ENCODE results near the gene RIN3.

Gene RIN3

GRCh38 chr14:92469515-92469914 lies 44.1 kb upstream of the RIN3 start:
- H3K4me3 ChIP-seq (ENCODE audit: low read depth, low read length): no peak overlapping the region
- DNase-seq (ENCODE audit: low read depth, low spot score): no peak
- in situ Hi-C loops (cut with HindIII; ENCODE audit: low sequenced_read_pairs): no loop called here
- TF ChIP-seq, protein P1, sequence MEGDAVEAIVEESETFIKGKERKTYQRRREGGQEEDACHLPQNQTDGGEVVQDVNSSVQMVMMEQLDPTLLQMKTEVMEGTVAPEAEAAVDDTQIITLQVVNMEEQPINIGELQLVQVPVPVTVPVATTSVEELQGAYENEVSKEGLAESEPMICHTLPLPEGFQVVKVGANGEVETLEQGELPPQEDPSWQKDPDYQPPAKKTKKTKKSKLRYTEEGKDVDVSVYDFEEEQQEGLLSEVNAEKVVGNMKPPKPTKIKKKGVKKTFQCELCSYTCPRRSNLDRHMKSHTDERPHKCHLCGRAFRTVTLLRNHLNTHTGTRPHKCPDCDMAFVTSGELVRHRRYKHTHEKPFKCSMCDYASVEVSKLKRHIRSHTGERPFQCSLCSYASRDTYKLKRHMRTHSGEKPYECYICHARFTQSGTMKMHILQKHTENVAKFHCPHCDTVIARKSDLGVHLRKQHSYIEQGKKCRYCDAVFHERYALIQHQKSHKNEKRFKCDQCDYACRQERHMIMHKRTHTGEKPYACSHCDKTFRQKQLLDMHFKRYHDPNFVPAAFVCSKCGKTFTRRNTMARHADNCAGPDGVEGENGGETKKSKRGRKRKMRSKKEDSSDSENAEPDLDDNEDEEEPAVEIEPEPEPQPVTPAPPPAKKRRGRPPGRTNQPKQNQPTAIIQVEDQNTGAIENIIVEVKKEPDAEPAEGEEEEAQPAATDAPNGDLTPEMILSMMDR (IDR thresholded peaks at IDR 0.05; ENCODE audit: low read depth, low read length): no peak

DNA sequence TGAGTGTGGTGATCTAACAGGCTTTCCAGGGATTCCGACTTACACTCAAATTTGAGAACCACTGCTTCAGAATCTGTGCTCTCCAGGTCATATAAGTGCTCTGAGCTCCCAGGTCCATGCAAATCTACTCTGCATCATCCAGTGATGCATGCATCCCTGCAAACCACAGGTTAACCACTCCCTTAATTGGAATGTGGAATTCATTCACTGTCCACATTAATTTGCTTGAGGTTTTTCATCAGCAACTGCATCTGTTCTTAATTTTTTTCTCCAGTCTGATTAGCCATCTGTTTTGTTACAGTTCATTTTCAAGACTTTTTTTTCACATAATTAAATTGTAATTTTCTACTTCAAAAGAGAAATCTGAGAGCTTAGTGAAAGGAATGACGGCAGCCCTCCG lies 43.4 kb upstream of the RIN3 start:
- no peak overlapping the region for H3K4me3 ChIP-seq (ENCODE audit: low read depth, low read length)
- in situ Hi-C loops (cut with HindIII; ENCODE audit: low sequenced_read_pairs): no loop called here
- TF ChIP-seq, protein P1 (IDR thresholded peaks at IDR 0.05; ENCODE audit: low read depth, low read length): no peak
- DNase-seq (ENCODE audit: low read depth, low spot score): peak; percentile 65

GRCh38 chr14:92470811-92471210 lies 42.8 kb upstream of the RIN3 start:
- no peak for DNase-seq (ENCODE audit: low read depth, low spot score)
- in situ Hi-C loops (cut with HindIII; ENCODE audit: low sequenced_read_pairs): no loop called here
- no peak overlapping the region for H3K4me3 ChIP-seq (ENCODE audit: low read depth, low read length)
- TF ChIP-seq, protein P1 (IDR thresholded peaks at IDR 0.05; ENCODE audit: low read depth, low read length): no peak

GRCh38 chr14:92471919-92472318 lies 41.7 kb upstream of the RIN3 start:
- in situ Hi-C loops (cut with HindIII; ENCODE audit: low sequenced_read_pairs): no loop called here
- peak; percentile 88 for DNase-seq (ENCODE audit: low read depth, low spot score)

GRCh38 chr14:92472860-92473259 lies 40.7 kb upstream of the RIN3 start:
- no peak overlapping the region for H3K4me3 ChIP-seq (ENCODE audit: low read depth, low read length)
- no peak for DNase-seq (ENCODE audit: low read depth, low spot score)
- in situ Hi-C loops (cut with HindIII; ENCODE audit: low sequenced_read_pairs): no loop called here
- TF ChIP-seq, protein P1 (IDR thresholded peaks at IDR 0.05; ENCODE audit: low read depth, low read length): no peak

More at GRCh38 chr14:92471919-92472318, 41.7 kb upstream of the RIN3 start:
- TF ChIP-seq, protein P1 (IDR thresholded peaks at IDR 0.05; ENCODE audit: low read depth, low read length): no peak
- no peak overlapping the region for H3K4me3 ChIP-seq (ENCODE audit: low read depth, low read length)

DNA sequence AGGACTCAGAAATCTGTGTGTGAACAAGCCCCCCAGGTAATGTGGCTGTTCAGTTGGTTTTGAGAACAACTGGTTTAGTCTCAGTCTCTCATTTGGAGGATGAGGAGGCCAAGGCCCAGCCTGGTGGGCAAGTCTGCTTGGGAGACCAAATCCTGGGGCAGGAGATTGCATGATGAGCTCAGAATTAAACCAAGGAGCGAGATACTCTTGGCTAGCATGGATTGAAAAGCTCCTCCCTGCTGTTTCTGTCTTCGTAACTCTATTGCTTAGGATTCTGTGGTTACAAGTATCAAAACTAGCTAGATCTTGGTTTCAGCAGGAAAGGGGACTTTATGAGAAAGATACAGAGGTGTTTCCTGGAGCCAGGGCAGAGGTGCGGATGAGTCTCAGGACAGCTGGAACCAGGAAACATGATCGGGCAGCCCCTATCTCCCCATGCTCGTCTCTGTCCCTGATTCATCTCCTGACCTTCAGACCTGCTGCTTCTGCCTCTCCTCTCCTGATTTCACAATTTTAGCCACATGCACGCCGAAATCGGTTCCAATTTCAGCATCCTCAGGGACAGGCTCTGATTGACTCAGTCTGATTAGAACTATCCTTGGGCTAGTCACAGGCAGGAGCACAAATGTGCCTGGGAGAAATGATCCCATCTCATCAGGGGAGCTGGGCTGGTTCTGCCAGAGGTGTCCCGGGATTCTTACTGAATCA lies 40.2 kb upstream of the RIN3 start:
- DNase-seq (ENCODE audit: low read depth, low spot score): peak; percentile 44
- TF ChIP-seq, protein P1 (IDR thresholded peaks at IDR 0.05; ENCODE audit: low read depth, low read length): no peak
- H3K4me3 ChIP-seq (ENCODE audit: low read depth, low read length): no peak overlapping the region
- in situ Hi-C loops (cut with HindIII; ENCODE audit: low sequenced_read_pairs): no loop called here
